Small intestine (tissue), 7 donors: ENCODE data around the gene URI1. TPM values are rescaled to one million over a fixed set of nuclear protein-coding genes. Genes with fewer than 3 reads are reported as not detected.
"Not testable (repeated sequence)": the region's sequence is repeated elsewhere in the genome, so short reads cannot be mapped to it uniquely, and the experiment has no call there.

Source experiments
- DNase-seq, 2 donors: peaks; one replicate each; pipeline versions ENCODE4 v3.0.0 to v3.0.0-alpha.2; 2013
- FAIRE-seq: peaks from 2 replicates; lab custom pipeline; 2012; peaks lifted over from hg19 to GRCh38; lab: Jason Lieb, UNC
- H3K27ac ChIP-seq, 3 donors: one replicate each; pipeline ENCODE4 v1.5.1; 2013; ENCODE audit warnings: low read length in 2 of 3, mild to moderate bottlenecking in 2 of 3, control low read depth in 1 of 3, inconsistent platforms in 1 of 3, low read depth in 1 of 3, moderate library complexity in 1 of 3
- H3K27me3 ChIP-seq, 3 donors: one replicate each; pipeline ENCODE4 v1.6.1; 2013; ENCODE audit warnings: low read length in 3 of 3, inconsistent platforms in 1 of 3; ENCODE audit not compliant: control insufficient read depth in 3 of 3, insufficient read depth in 3 of 3
- H3K36me3 ChIP-seq, 3 donors: one replicate each; pipeline ENCODE4 v1.6.1; 2013; ENCODE audit warnings: low read length in 3 of 3, inconsistent platforms in 1 of 3, low read depth in 1 of 3, mild to moderate bottlenecking in 1 of 3, moderate library complexity in 1 of 3; ENCODE audit not compliant: control insufficient read depth in 3 of 3, insufficient read depth in 2 of 3
- H3K4me1 ChIP-seq, 3 donors: one replicate each; pipeline ENCODE4 v1.6.1; 2013; ENCODE audit warnings: low read length in 2 of 3, inconsistent platforms in 1 of 3, low read depth in 1 of 3, mild to moderate bottlenecking in 1 of 3, moderate library complexity in 1 of 3; ENCODE audit not compliant: control insufficient read depth in 3 of 3, insufficient read depth in 2 of 3
- H3K4me3 ChIP-seq, 3 donors: one replicate each; pipeline ENCODE4 v1.5.1; 2013; ENCODE audit warnings: low read length in 3 of 3, control low read depth in 1 of 3, inconsistent platforms in 1 of 3, low read depth in 1 of 3, mild to moderate bottlenecking in 1 of 3, moderate library complexity in 1 of 3
- H3K9me3 ChIP-seq, 2 donors: one replicate each; pipeline ENCODE4 v1.6.1; 2013; ENCODE audit warnings: low read depth in 1 of 2, low read length in 1 of 2; ENCODE audit not compliant: control insufficient read depth in 2 of 2, insufficient read depth in 1 of 2
- WGBS, 3 donors: extraction: QIAGEN DNeasy Blood & Tissue Kit; methylation state at CpG; one replicate each; pipeline ENCODE4 v1.1.7; 2013; 5-methylcytosine and 5-hydroxymethylcytosine counted together
- polyA plus RNA-seq, 4 donors: library from polyadenylated mRNA; stranded (reverse) in 3 of 4; unstranded in 1 of 4; fragments of 200-250 nt in 3 of 4; fragments of 120-200 nt in 1 of 4; gene quantifications; one replicate each; pipeline versions ENCODE4 v1.2.1 to v1.2.3, GENCODE V29; 2013
- donor health status: healthy with polysubstance abuse.
- donor health status: control.
- donor health status: control.
- donor health status: Bipolar disorder and iron deficiency.
- donor health status: healthy.

URI1 gene
- polyA plus RNA-seq, 4 donors = 14.3 to 60.3 (median 27.9) TPM

GRCh38 chr19:29915832-29916231 is 26.2 kb upstream of the URI1 start:
- not testable (repeated sequence) for H3K27ac ChIP-seq, H3K9me3 ChIP-seq, FAIRE-seq, DNase-seq, H3K4me1 ChIP-seq, H3K4me3 ChIP-seq, H3K27me3 ChIP-seq, H3K36me3 ChIP-seq
- 53 to 69% (median 66%) methylated on average over 2 of the region's 2 CpGs for WGBS, 3 donors

GRCh38 chr19:29917911-29918310 is 24.1 kb upstream of the URI1 start:
- no peaks in the 10 kb centered on the region for H3K9me3 ChIP-seq
- no peaks in the 10 kb centered on the region for H3K36me3 ChIP-seq
- FAIRE-seq (no peak), DNase-seq (no peak)
- 81 to 87% (median 87%) methylated on average over 7 of the region's 7 CpGs for WGBS, 3 donors
- H3K27me3 ChIP-seq = no peaks in the 10 kb centered on the region
- H3K4me3 ChIP-seq = no peak overlapping the region
- no peak overlapping the region for H3K27ac ChIP-seq
- H3K4me1 ChIP-seq = no peaks in the 10 kb centered on the region

- Histone ChIP-seq H3K4me1 (no peaks in the 10 kb centered on the region), H3K27me3 (no peaks in the 10 kb centered on the region), H3K36me3 (no peaks in the 10 kb centered on the region), H3K4me3 (no peak overlapping the region), H3K9me3 (no peaks in the 10 kb centered on the region), H3K27ac (no peak overlapping the region)
- FAIRE-seq = no peak
- DNase-seq = no peak
- WGBS, 3 donors = 76 to 88% (median 82%) methylated on average over 6 of the region's 6 CpGs
Observed at GRCh38 chr19:29918891-29919290, 23.1 kb upstream of the URI1 start.

- DNase-seq = no peak
- no peaks in the 10 kb centered on the region for H3K4me1 ChIP-seq
- no peaks in the 10 kb centered on the region for H3K36me3 ChIP-seq
- no peak for FAIRE-seq
- H3K9me3 ChIP-seq = no peaks in the 10 kb centered on the region
- H3K27ac ChIP-seq = no peak overlapping the region
- no peak overlapping the region for H3K4me3 ChIP-seq
- no peaks in the 10 kb centered on the region for H3K27me3 ChIP-seq
- WGBS, 3 donors = 79 to 94% (median 90%) methylated on average over 4 of the region's 4 CpGs
Observed at GRCh38 chr19:29922972-29923371, 19.1 kb upstream of the URI1 start.

- DNase-seq (no peak), FAIRE-seq (no peak)
- no peak overlapping the region for H3K4me3 ChIP-seq
- no peaks in the 10 kb centered on the region for H3K27me3 ChIP-seq
- no peak overlapping the region for H3K27ac ChIP-seq
- no peaks in the 10 kb centered on the region for H3K4me1 ChIP-seq
- H3K9me3 ChIP-seq = no peaks in the 10 kb centered on the region
- H3K36me3 ChIP-seq = no peaks in the 10 kb centered on the region
- WGBS, 3 donors = 56 to 70% (median 64%) methylated on average over 4 of the region's 4 CpGs
Observed at GRCh38 chr19:29923653-29924052, 18.4 kb upstream of the URI1 start.

- FAIRE-seq (no peak), DNase-seq (no peak)
- WGBS, 3 donors = 52 to 75% (median 66%) methylated on average over 1 of the region's 1 CpG
- Histone ChIP-seq H3K4me3 (no peak overlapping the region), H3K9me3 (no peaks in the 10 kb centered on the region), H3K36me3 (no peaks in the 10 kb centered on the region), H3K4me1 (no peaks in the 10 kb centered on the region), H3K27ac (no peak overlapping the region), H3K27me3 (no peaks in the 10 kb centered on the region)
Observed at GRCh38 chr19:29926031-29926430, 16.0 kb upstream of the URI1 start.

- Histone ChIP-seq H3K27ac (no peak overlapping the region), H3K4me1 (no peaks in the 10 kb centered on the region), H3K36me3 (no peaks in the 10 kb centered on the region), H3K4me3 (no peak overlapping the region), H3K9me3 (no peaks in the 10 kb centered on the region), H3K27me3 (no peaks in the 10 kb centered on the region)
- DNase-seq (no peak), FAIRE-seq (no peak)
- WGBS, 3 donors = 56 to 81% (median 59%) methylated on average over 5 of the region's 5 CpGs
Observed at GRCh38 chr19:29926801-29927200, 15.2 kb upstream of the URI1 start.

GRCh38 chr19:29927944-29928625 is 14.0 kb upstream of the URI1 start:
- no peaks in the 10 kb centered on the region for H3K27me3 ChIP-seq
- FAIRE-seq (no peak), DNase-seq (no peak)
- no peaks in the 10 kb centered on the region for H3K9me3 ChIP-seq
- no peak overlapping the region for H3K27ac ChIP-seq
- H3K4me1 ChIP-seq = no peaks in the 10 kb centered on the region
- H3K36me3 ChIP-seq = no peaks in the 10 kb centered on the region
- no peak overlapping the region for H3K4me3 ChIP-seq
- 52 to 68% (median 53%) methylated on average over 14 of the region's 14 CpGs for WGBS, 3 donors

GRCh38 chr19:29928831-29929230 is 13.2 kb upstream of the URI1 start:
- H3K36me3 ChIP-seq = no peaks in the 10 kb centered on the region
- DNase-seq (no peak), FAIRE-seq (no peak)
- H3K27me3 ChIP-seq = no peaks in the 10 kb centered on the region
- H3K9me3 ChIP-seq = no peaks in the 10 kb centered on the region
- no peaks in the 10 kb centered on the region for H3K4me1 ChIP-seq
- H3K4me3 ChIP-seq = no peak overlapping the region
- WGBS, 3 donors = 57 to 77% (median 62%) methylated on average over 1 of the region's 1 CpG
- H3K27ac ChIP-seq = no peak overlapping the region
